Ishikawa (cell line): ENCODE measurements around the gene PPP1R3C.

Experiments used
- CEBPB ChIP-seq: IDR thresholded peaks from 2 replicates; pipeline ENCODE4 v1.6.1; 2012
- CREB1 ChIP-seq: IDR thresholded peaks from 2 replicates; pipeline ENCODE4 v1.6.1; 2012; ENCODE audit warnings: low read depth
- EGR1 ChIP-seq: IDR thresholded peaks from 2 replicates; pipeline ENCODE4 v1.6.1; 2012
- EP300 ChIP-seq: IDR thresholded peaks from 2 replicates; pipeline ENCODE4 v1.6.1; 2012; ENCODE audit warnings: borderline replicate concordance
- FOXM1 ChIP-seq: IDR thresholded peaks from 2 replicates; pipeline ENCODE4 v1.6.1; 2012; ENCODE audit warnings: low read depth, borderline replicate concordance
- MAX ChIP-seq: IDR thresholded peaks from 2 replicates; pipeline ENCODE4 v1.6.1; 2012
- NFIC ChIP-seq: IDR thresholded peaks from 2 replicates; pipeline ENCODE4 v1.6.1; 2012
- RAD21 ChIP-seq: IDR thresholded peaks from 2 replicates; pipeline ENCODE4 v1.6.1; 2012; ENCODE audit warnings: low read depth
- REST ChIP-seq: IDR thresholded peaks from 2 replicates; pipeline ENCODE4 v1.6.1; 2012; ENCODE audit warnings: low read depth, mild to moderate bottlenecking
- TAF1 ChIP-seq: IDR thresholded peaks from 2 replicates; pipeline ENCODE4 v1.6.1; 2012; ENCODE audit warnings: low read depth, mild to moderate bottlenecking
- TCF12 ChIP-seq: IDR thresholded peaks from 2 replicates; pipeline ENCODE4 v1.6.1; 2012; ENCODE audit warnings: low read depth
- TEAD4 ChIP-seq: IDR thresholded peaks from 2 replicates; pipeline ENCODE4 v1.6.1; 2012
- USF1 ChIP-seq: IDR thresholded peaks from 2 replicates; pipeline ENCODE4 v1.6.1; 2012
- YY1 ChIP-seq: IDR thresholded peaks from 2 replicates; pipeline ENCODE4 v1.6.1; 2012; ENCODE audit warnings: low read depth
- ZBTB7A ChIP-seq: IDR thresholded peaks from 2 replicates; pipeline ENCODE4 v1.6.1; 2012; ENCODE audit warnings: low read depth

The PPP1R3C gene

GRCh38 chr10:91632671-91633550 lies at the start of gene PPP1R3C:
Gene PPP1R3C (minus strand): TSS chr10:91633071. CDS start chr10:91632969, 102 bp downstream.
- TF ChIP-seq TEAD4 (no peak), RAD21 (no peak), USF1 (no peak), CREB1 (no peak), REST (no peak), MAX (no peak), YY1 (no peak), CEBPB (no peak)

GRCh38 chr10:91681361-91682276 lies 48.7 kb upstream of the PPP1R3C start:
- TF ChIP-seq NFIC (peak; percentile 77), ZBTB7A (no peak), EGR1 (peak; percentile 95), TEAD4 (0 out of 2 replicates have a peak, but pooled peaks have one; percentile 26)

- no peak for TF ChIP-seq FOXM1
- TF ChIP-seq RAD21 = no peak
- no peak for TF ChIP-seq TAF1
- TF ChIP-seq NFIC = no peak
- TF ChIP-seq ZBTB7A = no peak
- no peak for TF ChIP-seq MAX
- TF ChIP-seq EP300 = no peak
- no peak for TF ChIP-seq TEAD4
- TF ChIP-seq EGR1 = no peak
- TF ChIP-seq CREB1 = no peak
- TF ChIP-seq REST = no peak
- TF ChIP-seq TCF12 = no peak
- TF ChIP-seq YY1 = no peak
- TF ChIP-seq CEBPB = no peak
- TF ChIP-seq USF1 = no peak
Observed at GRCh38 chr10:91680487-91680886, 47.6 kb upstream of the PPP1R3C start.

- TF ChIP-seq FOXM1 = no peak
- no peak for TF ChIP-seq NFIC
- no peak for TF ChIP-seq RAD21
Observed at GRCh38 chr10:91679296-91679695, 46.4 kb upstream of the PPP1R3C start.

GRCh38 chr10:91677911-91678310 lies 45.0 kb upstream of the PPP1R3C start:
- no peak for TF ChIP-seq TEAD4
- TF ChIP-seq ZBTB7A = no peak
- TF ChIP-seq EP300 = no peak
- no peak for TF ChIP-seq USF1
- TF ChIP-seq FOXM1 = no peak
- TF ChIP-seq CREB1 = no peak
- TF ChIP-seq RAD21 = no peak
- TF ChIP-seq YY1 = no peak
- TF ChIP-seq MAX = no peak
- TF ChIP-seq CEBPB = no peak
- no peak for TF ChIP-seq TAF1
- no peak for TF ChIP-seq NFIC
- TF ChIP-seq TCF12 = no peak
